MG63 (cell line): Measurements from ENCODE around the gene TCF19. TPM values are rescaled to one million over a fixed set of nuclear protein-coding genes. Genes with fewer than 3 reads are reported as not detected.

Experiments
- DNase-seq: peaks from one replicate; pipeline ENCODE4 v3.0.0-alpha.2; 2020
- H3K27me3 ChIP-seq: fragments of 250-450 bp; sonication (Bioruptor Pico); 2 replicates; pipeline ENCODE4 v1.5.1; 2020; ENCODE audit warnings: mild to moderate bottlenecking, moderate library complexity
- H3K36me3 ChIP-seq: fragments of 250-450 bp; sonication (Bioruptor Pico); 2 replicates; pipeline ENCODE4 v1.5.1; 2020; ENCODE audit warnings: mild to moderate bottlenecking, moderate library complexity
- H3K4me3 ChIP-seq: fragments of 250-450 bp; sonication (Bioruptor Pico); 2 replicates; pipeline ENCODE4 v1.5.1; 2020; ENCODE audit warnings: mild to moderate bottlenecking, moderate library complexity
- H3K9me3 ChIP-seq: fragments of 250-450 bp; sonication (Bioruptor Pico); 2 replicates; pipeline ENCODE4 v1.5.1; 2020; ENCODE audit warnings: mild to moderate bottlenecking, moderate library complexity
- total RNA-seq: library from RNA; depleted of rRNA; stranded (reverse); fragments of >200 nt; shearing (Covaris generic); gene quantifications from 2 replicates; pipeline ENCODE4 v1.2.3, GENCODE V29; 2014; ENCODE audit warnings: low replicate concordance; rRNA removed

TCF19 gene
- 17.3 and 25.0 TPM in 2 replicates for total RNA-seq

GRCh38 chr6:31158140-31158862, at the start of gene TCF19:
TSS of gene TCF19 (plus strand) at chr6:31158589. CDS start at chr6:31159470, 881 bp downstream.
- peak; percentile 95 for DNase-seq
- Histone ChIP-seq H3K9me3 (no peaks in the 10 kb centered on the region), H3K36me3 (peaks cover 4% of the 10 kb centered on the region), H3K4me3 (peak within 1 kb of the TSS; percentile 74), H3K27me3 (no peaks in the 10 kb centered on the region)

- Histone ChIP-seq H3K9me3 (no peaks in the 10 kb centered on the region), H3K4me3 (no peak overlapping the region), H3K27me3 (no peaks in the 10 kb centered on the region), H3K36me3 (no peaks in the 10 kb centered on the region)
- no peak for DNase-seq
Observed at GRCh38 chr6:31110825-31111582, 47.4 kb upstream of the TCF19 start.

- Histone ChIP-seq H3K4me3 (no peak overlapping the region), H3K27me3 (no peaks in the 10 kb centered on the region), H3K9me3 (no peaks in the 10 kb centered on the region), H3K36me3 (no peaks in the 10 kb centered on the region)
- no peak for DNase-seq
Observed at GRCh38 chr6:31111712-31112111, 46.7 kb upstream of the TCF19 start.

- DNase-seq = no peak
- Histone ChIP-seq H3K36me3 (no peaks in the 10 kb centered on the region), H3K4me3 (no peak within 1 kb of the TSS), H3K9me3 (no peaks in the 10 kb centered on the region), H3K27me3 (no peaks in the 10 kb centered on the region)
Observed at GRCh38 chr6:31112478-31112877, 45.9 kb upstream of the TCF19 start, which contains the start of gene C6orf15. TSS of gene C6orf15 (minus strand) at chr6:31112575. CDS start at chr6:31112555, 20 bp downstream.

GRCh38 chr6:31113861-31114540, 44.4 kb upstream of the TCF19 start:
- DNase-seq = peak; percentile 90
- Histone ChIP-seq H3K4me3 (no peak overlapping the region), H3K27me3 (no peaks in the 10 kb centered on the region), H3K9me3 (no peaks in the 10 kb centered on the region), H3K36me3 (no peaks in the 10 kb centered on the region)

- H3K36me3 ChIP-seq = no peaks in the 10 kb centered on the region
- H3K9me3 ChIP-seq = no peaks in the 10 kb centered on the region
- no peaks in the 10 kb centered on the region for H3K27me3 ChIP-seq
- peak; percentile 95 for DNase-seq
- H3K4me3 ChIP-seq = no peak within 1 kb of the TSS
Observed at GRCh38 chr6:31114541-31114878, 43.9 kb upstream of the TCF19 start, which contains the start of gene PSORS1C1. TSS of gene PSORS1C1 (plus strand) at chr6:31114800. CDS start at chr6:31129633, 14,833 bp downstream.

GRCh38 chr6:31114970-31115849, 43.2 kb upstream of the TCF19 start:
- Histone ChIP-seq H3K9me3 (no peaks in the 10 kb centered on the region), H3K4me3 (no peak overlapping the region), H3K27me3 (no peaks in the 10 kb centered on the region), H3K36me3 (no peaks in the 10 kb centered on the region)
- DNase-seq = no peak

GRCh38 chr6:31115941-31116560, 42.3 kb upstream of the TCF19 start:
- DNase-seq = no peak
- Histone ChIP-seq H3K27me3 (no peaks in the 10 kb centered on the region), H3K4me3 (no peak overlapping the region), H3K36me3 (no peaks in the 10 kb centered on the region), H3K9me3 (no peaks in the 10 kb centered on the region)

GRCh38 chr6:31116661-31117385, 41.6 kb upstream of the TCF19 start:
- no peak overlapping the region for H3K4me3 ChIP-seq
- no peak for DNase-seq
- H3K27me3 ChIP-seq = no peaks in the 10 kb centered on the region
- H3K9me3 ChIP-seq = no peaks in the 10 kb centered on the region
- no peaks in the 10 kb centered on the region for H3K36me3 ChIP-seq

GRCh38 chr6:31118178-31118577, 40.2 kb upstream of the TCF19 start:
- no peaks in the 10 kb centered on the region for H3K9me3 ChIP-seq
- no peaks in the 10 kb centered on the region for H3K36me3 ChIP-seq
- DNase-seq = no peak

GRCh38 chr6:31120151-31120915, 38.1 kb upstream of the TCF19 start, which contains the start of gene CDSN:
TSS of gene CDSN (minus strand) at chr6:31120446. CDS start at chr6:31120419, 27 bp downstream.
- H3K4me3 ChIP-seq = no peak within 1 kb of the TSS
- H3K27me3 ChIP-seq = no peaks in the 10 kb centered on the region
- no peak for DNase-seq
- H3K9me3 ChIP-seq = no peaks in the 10 kb centered on the region
- no peaks in the 10 kb centered on the region for H3K36me3 ChIP-seq

More at GRCh38 chr6:31118178-31118577, 40.2 kb upstream of the TCF19 start:
- H3K27me3 ChIP-seq = no peaks in the 10 kb centered on the region
- H3K4me3 ChIP-seq = no peak overlapping the region

- Histone ChIP-seq H3K4me3 (no peak overlapping the region), H3K27me3 (no peaks in the 10 kb centered on the region), H3K36me3 (no peaks in the 10 kb centered on the region), H3K9me3 (no peaks in the 10 kb centered on the region)
- no peak for DNase-seq
Observed at GRCh38 chr6:31121131-31121790, 37.1 kb upstream of the TCF19 start.

GRCh38 chr6:31122791-31123706, 35.3 kb upstream of the TCF19 start:
- Histone ChIP-seq H3K4me3 (no peak overlapping the region), H3K27me3 (no peaks in the 10 kb centered on the region), H3K36me3 (no peaks in the 10 kb centered on the region), H3K9me3 (no peaks in the 10 kb centered on the region)
- DNase-seq = peak; percentile 89
